Measurements from ENCODE around the gene FBXO7.

FBXO7 gene

GRCh38 chr22:32474635-32475467 lies at the start of gene FBXO7:
FBXO7 (plus strand) TSS chr22:32474811; CDS start chr22:32475003, 192 bp downstream.
- Mint-ChIP-seq H3K4me3 (peak within 1 kb of the TSS; percentile 95), H3K27ac (peak within 1 kb of the TSS; percentile 97), H3K36me3 (peaks cover 6% of the 10 kb centered on the region), H3K27me3 (no peaks in the 10 kb centered on the region), H3K4me1 (peaks cover 25% of the 10 kb centered on the region), H3K9me3 (no peaks in the 10 kb centered on the region)
- peak; percentile 88 for DNase-seq
- CTCF ChIA-PET, result interaction anchor here (2.6 kb wide), 1 partner anchor 62 kb away, joined by 12 read pairs; the partner anchor contains the start of gene RTCB

DNA sequence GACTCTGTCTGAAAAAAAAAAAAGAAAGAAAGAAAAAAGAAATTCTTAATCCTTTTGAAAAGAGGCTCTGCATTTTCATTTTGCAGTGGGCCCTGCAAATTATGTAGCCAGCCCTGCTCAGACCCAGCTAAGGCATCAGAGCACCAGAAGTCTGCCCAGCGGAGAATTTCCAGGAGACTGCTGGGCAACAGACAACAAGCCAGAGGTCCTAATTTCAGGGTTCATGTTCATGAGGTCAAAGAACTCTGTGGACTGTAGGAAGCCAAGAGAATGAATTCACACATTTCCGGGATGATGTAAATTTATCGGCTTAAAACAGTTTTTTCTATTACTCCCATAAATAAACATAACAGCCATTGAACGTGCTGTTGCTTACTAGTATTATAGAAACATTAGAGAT lies 47.7 kb upstream of the FBXO7 start:
- CTCF ChIA-PET, result no interaction called here
- Mint-ChIP-seq H3K9me3 (no peaks in the 10 kb centered on the region), H3K4me1 (no peaks in the 10 kb centered on the region), H3K27ac (no peak overlapping the region), H3K27me3 (peaks cover 48% of the 10 kb centered on the region), H3K4me3 (no peak overlapping the region), H3K36me3 (no peaks in the 10 kb centered on the region)
- DNase-seq, result no peak

GRCh38 chr22:32430352-32430751 lies 44.3 kb upstream of the FBXO7 start:
- H3K9me3 Mint-ChIP-seq, result no peaks in the 10 kb centered on the region
- H3K4me1 Mint-ChIP-seq, result no peaks in the 10 kb centered on the region
- CTCF ChIA-PET, result interaction anchor here (0.7 kb wide), 1 partner anchor 16 kb away, joined by 3 read pairs; no protein-coding TSS in a partner anchor
- H3K36me3 Mint-ChIP-seq, result no peaks in the 10 kb centered on the region
- no peak overlapping the region for H3K27ac Mint-ChIP-seq
- no peak overlapping the region for H3K4me3 Mint-ChIP-seq
- DNase-seq, result no peak
- peaks cover 35% of the 10 kb centered on the region for H3K27me3 Mint-ChIP-seq

GRCh38 chr22:32444068-32444467 lies 30.5 kb upstream of the FBXO7 start:
- Mint-ChIP-seq H3K4me3 (no peak overlapping the region), H3K36me3 (no peaks in the 10 kb centered on the region), H3K27me3 (peaks cover 10% of the 10 kb centered on the region), H3K4me1 (no peaks in the 10 kb centered on the region), H3K27ac (no peak overlapping the region), H3K9me3 (no peaks in the 10 kb centered on the region)
- CTCF ChIA-PET, result no interaction called here
- DNase-seq, result peak; percentile 28

GRCh38 chr22:32446321-32446720 lies 28.3 kb upstream of the FBXO7 start:
- Mint-ChIP-seq H3K4me3 (no peak overlapping the region), H3K27ac (no peak overlapping the region), H3K4me1 (no peaks in the 10 kb centered on the region), H3K36me3 (no peaks in the 10 kb centered on the region), H3K9me3 (no peaks in the 10 kb centered on the region), H3K27me3 (peaks cover 10% of the 10 kb centered on the region)
- DNase-seq, result no peak
- CTCF ChIA-PET, result interaction anchor here (0.8 kb wide), 1 partner anchor 16 kb away, joined by 3 read pairs; no protein-coding TSS in a partner anchor

- Mint-ChIP-seq H3K27me3 (peaks cover 23% of the 10 kb centered on the region), H3K9me3 (no peaks in the 10 kb centered on the region), H3K4me1 (no peaks in the 10 kb centered on the region), H3K27ac (no peak overlapping the region), H3K4me3 (no peak overlapping the region), H3K36me3 (no peaks in the 10 kb centered on the region)
- no peak for DNase-seq
- CTCF ChIA-PET, result no interaction called here
These were observed 25.6 kb upstream of the FBXO7 start for GRCh38 chr22:32448980-32449379.

GRCh38 chr22:32457031-32457430 lies 17.6 kb upstream of the FBXO7 start:
- Mint-ChIP-seq H3K4me1 (no peaks in the 10 kb centered on the region), H3K27ac (no peak overlapping the region), H3K9me3 (no peaks in the 10 kb centered on the region), H3K27me3 (peaks cover 36% of the 10 kb centered on the region), H3K36me3 (no peaks in the 10 kb centered on the region), H3K4me3 (no peak overlapping the region)
- DNase-seq, result no peak
- CTCF ChIA-PET, result no interaction called here

GRCh38 chr22:32462452-32462851 lies 12.2 kb upstream of the FBXO7 start:
- no peak overlapping the region for H3K4me3 Mint-ChIP-seq
- peaks cover 32% of the 10 kb centered on the region for H3K27me3 Mint-ChIP-seq
- H3K36me3 Mint-ChIP-seq, result no peaks in the 10 kb centered on the region
- no peak for DNase-seq
- CTCF ChIA-PET, result no interaction called here
- H3K27ac Mint-ChIP-seq, result no peak overlapping the region
- H3K4me1 Mint-ChIP-seq, result no peaks in the 10 kb centered on the region
- H3K9me3 Mint-ChIP-seq, result no peaks in the 10 kb centered on the region

- CTCF ChIA-PET, result no interaction called here
- DNase-seq, result no peak
- peaks cover 26% of the 10 kb centered on the region for H3K27me3 Mint-ChIP-seq
- no peak overlapping the region for H3K4me3 Mint-ChIP-seq
- no peaks in the 10 kb centered on the region for H3K9me3 Mint-ChIP-seq
- no peak overlapping the region for H3K27ac Mint-ChIP-seq
- no peaks in the 10 kb centered on the region for H3K36me3 Mint-ChIP-seq
- H3K4me1 Mint-ChIP-seq, result no peaks in the 10 kb centered on the region
These were observed 8.9 kb upstream of the FBXO7 start for GRCh38 chr22:32465661-32466060.

- Mint-ChIP-seq H3K36me3 (no peaks in the 10 kb centered on the region), H3K9me3 (no peaks in the 10 kb centered on the region), H3K4me3 (no peak overlapping the region), H3K27ac (no peak overlapping the region), H3K27me3 (peaks cover 21% of the 10 kb centered on the region), H3K4me1 (no peaks in the 10 kb centered on the region)
- CTCF ChIA-PET, result no interaction called here
- no peak for DNase-seq
These were observed 8.1 kb upstream of the FBXO7 start for GRCh38 chr22:32466496-32466895.

DNA sequence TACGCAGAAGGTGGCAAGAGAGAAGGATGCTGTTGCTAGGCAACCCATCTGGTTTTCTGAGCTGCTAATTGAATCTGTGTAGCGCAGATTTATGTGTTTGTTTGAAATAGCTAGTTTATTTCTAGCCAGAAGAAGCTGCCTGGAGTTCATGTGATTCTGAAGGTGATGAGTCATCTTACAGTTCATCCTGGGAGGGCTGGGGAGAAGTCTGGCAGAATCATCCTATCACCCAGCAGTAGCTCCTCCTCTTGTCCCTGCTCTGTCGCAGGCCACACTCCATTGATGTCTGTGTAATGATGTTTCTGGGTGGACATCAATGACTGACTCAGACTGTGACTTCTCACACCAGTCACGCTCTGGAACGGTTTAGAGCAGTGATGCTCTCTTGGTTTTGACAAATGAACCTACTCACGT lies 4.8 kb upstream of the FBXO7 start:
- H3K36me3 Mint-ChIP-seq, result no peaks in the 10 kb centered on the region
- CTCF ChIA-PET, result interaction anchor here (1.0 to 1.3 kb wide), 2 partner anchors 55 to 493 kb away, joined by 3 to 5 read pairs; no protein-coding TSS in a partner anchor

DNA sequence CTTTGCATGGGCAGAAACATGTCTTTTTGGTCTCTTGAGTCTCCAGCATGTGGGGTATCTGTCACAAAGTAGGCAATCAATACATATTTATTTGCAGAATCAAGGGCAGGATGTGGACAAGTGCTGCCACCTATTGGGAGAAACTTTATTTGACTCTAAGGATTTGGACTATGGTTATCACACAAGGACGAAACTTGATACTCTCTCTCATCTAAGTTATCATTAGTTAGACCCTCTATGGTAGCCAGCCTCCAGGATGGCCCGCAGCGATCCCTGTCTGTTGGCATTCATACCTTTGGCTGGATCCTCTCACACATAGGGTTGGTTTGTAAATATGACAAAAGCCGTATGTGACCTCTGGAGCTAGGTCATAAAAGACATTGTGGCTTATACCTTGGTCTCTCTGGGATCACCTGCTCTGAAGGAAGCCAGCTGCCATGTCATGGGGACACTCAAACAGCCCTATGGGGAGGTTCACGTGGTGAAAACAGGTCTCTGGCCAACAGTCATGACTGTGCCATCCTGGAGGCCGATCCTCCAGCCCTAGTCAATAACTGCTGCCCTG lies 1.1 kb upstream of the FBXO7 start:
- CTCF ChIA-PET, result interaction anchor here (0.6 to 2.6 kb wide), 8 partner anchors 8 to 523 kb away, joined by 3 to 12 read pairs (median 4); partner anchors contain the start of gene RTCB
- Mint-ChIP-seq H3K27ac (peak overlapping the region; percentile 97), H3K4me1 (peaks cover 17% of the 10 kb centered on the region), H3K9me3 (no peaks in the 10 kb centered on the region), H3K4me3 (peak overlapping the region; percentile 95), H3K27me3 (peaks cover 4% of the 10 kb centered on the region), H3K36me3 (peaks cover 2% of the 10 kb centered on the region)
- peak; percentile 65 for DNase-seq

More for the DNA sequence above, 4.8 kb upstream of the FBXO7 start:
- H3K4me1 Mint-ChIP-seq, result peaks cover 10% of the 10 kb centered on the region
- H3K27ac Mint-ChIP-seq, result no peak overlapping the region
- no peaks in the 10 kb centered on the region for H3K9me3 Mint-ChIP-seq
- H3K4me3 Mint-ChIP-seq, result no peak overlapping the region
- peaks cover 11% of the 10 kb centered on the region for H3K27me3 Mint-ChIP-seq
- no peak for DNase-seq

GRCh38 chr22:32475468-32476010 lies 928 bp downstream of the FBXO7 start:
- peaks cover 13% of the 10 kb centered on the region for H3K36me3 Mint-ChIP-seq
- peaks cover 31% of the 10 kb centered on the region for H3K4me1 Mint-ChIP-seq
- peak; percentile 52 for DNase-seq
- CTCF ChIA-PET, result interaction anchor here (2.6 kb wide), 1 partner anchor 63 kb away, joined by 12 read pairs; the partner anchor contains the start of gene RTCB
- H3K9me3 Mint-ChIP-seq, result no peaks in the 10 kb centered on the region
- H3K27me3 Mint-ChIP-seq, result no peaks in the 10 kb centered on the region
- peak overlapping the region; percentile 97 for H3K27ac Mint-ChIP-seq
- H3K4me3 Mint-ChIP-seq, result peak overlapping the region; percentile 95

Data from activated naive CD4-positive, alpha-beta T cell treated with anti-CD3 and anti-CD28 coated beads, Interleukin-2, amount 10 ng/mL, durations not matched to agents 7 days and 5 days (primary cell).